ENCODE measurements around the gene ACMSD. TPM values are rescaled to one million over a fixed set of nuclear protein-coding genes. Genes with fewer than 3 reads are reported as not detected.
"Not testable (repeated sequence)": the region's sequence is repeated elsewhere in the genome, so short reads cannot be mapped to it uniquely, and the experiment has no call there.

Gene ACMSD
- polyA plus RNA-seq, 12 donors = 0.20 to 1.5 (median 0.79) TPM; not detected in 2

DNA sequence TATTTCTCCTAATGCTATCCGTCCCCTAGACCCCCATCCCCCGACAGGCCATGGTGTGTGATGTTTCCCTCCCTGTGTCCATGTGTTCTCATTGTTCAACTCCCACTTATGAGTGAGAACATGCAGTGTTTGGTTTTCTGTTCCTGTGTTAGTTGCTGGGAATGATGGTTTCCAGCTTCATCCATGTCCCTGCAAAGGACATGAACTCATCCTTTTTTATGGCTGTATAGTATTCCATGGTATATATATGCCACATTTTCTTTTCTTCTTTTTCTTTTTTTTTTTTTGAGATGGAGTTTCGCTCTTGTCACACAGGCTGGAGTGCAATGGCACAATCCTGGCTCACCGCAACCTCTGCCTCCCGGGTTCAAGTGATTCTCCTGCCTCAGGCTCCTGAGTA, 9.2 kb downstream of the ACMSD start:
- DNase-seq = not testable (repeated sequence)

DNA sequence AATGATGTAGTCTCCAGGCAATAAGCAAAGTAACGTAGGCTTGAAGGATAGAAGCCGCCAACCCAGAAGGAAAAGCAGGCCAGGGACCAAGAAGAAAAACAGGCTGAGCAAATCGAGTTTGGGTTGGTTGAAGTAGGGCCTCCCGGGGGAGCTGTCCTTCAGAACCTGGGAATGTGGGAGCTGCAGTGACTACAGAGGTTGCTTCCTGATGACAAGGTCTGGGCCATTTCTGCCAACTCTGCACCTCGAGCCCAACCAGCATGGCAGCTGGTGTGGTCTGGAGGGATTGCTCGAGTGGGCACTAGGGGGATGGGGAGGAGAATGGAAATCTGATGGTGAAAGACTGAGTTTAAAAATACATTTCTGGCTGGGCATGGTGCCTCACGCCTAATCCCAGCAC, 14.1 kb downstream of the ACMSD start:
- no peak for DNase-seq

DNA sequence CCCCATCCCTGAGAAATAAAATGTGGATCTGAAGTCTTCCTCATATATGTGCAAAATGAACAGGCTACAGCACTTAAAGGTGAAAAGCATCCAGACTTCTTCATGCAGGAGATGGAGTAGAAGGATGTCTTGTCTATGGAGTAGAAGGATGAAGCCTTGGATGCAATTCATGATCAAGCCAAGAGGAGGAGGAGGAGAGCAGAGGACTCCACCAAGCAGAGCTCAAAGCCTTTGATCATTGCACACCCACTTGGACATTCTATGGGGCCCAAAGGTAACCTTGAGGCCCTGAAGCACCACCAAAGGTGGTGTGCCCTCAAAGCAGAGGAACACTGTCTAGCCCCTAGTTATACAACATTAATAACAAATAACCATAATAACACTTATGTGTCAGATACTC, 17.3 kb downstream of the ACMSD start:
- DNase-seq = no peak

DNA sequence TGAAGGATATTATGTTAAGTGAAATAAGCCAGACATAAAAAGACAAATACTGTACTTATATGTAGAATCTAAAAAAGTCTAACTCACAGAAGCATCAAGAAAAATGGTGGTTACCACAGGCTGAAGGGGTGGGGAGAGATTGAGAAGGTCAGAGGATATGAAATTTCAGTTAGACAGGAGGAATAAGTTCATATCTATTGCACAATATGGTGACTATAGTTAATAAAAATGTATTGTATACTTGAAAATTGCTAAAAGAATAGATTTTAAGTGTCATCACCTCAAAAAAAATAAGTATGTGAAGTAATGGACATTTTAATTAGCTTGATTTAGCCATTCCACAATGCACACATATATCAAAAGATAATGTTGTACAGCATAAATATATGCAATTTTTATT, 19.8 kb downstream of the ACMSD start:
- DNase-seq = no peak

DNA sequence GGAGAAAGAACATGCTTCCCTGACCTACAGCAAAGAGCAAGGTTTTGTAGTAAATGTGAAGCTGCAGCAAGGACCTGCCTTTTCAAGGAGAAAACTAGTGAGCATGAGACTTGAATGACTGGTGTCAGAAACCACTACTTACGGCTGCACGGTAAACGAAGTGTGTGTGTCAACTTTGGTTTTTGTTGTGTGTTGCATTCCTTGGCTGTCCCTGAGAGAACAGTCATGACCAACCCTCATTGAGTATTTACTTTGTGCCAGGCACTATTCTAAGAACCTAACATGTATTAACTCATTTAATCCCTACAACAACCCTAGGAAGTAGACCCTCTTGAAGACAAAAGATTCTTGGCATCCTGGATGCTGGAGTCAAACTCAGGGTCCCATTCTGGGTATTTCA, 22.8 kb downstream of the ACMSD start:
- DNase-seq = no peak

DNA sequence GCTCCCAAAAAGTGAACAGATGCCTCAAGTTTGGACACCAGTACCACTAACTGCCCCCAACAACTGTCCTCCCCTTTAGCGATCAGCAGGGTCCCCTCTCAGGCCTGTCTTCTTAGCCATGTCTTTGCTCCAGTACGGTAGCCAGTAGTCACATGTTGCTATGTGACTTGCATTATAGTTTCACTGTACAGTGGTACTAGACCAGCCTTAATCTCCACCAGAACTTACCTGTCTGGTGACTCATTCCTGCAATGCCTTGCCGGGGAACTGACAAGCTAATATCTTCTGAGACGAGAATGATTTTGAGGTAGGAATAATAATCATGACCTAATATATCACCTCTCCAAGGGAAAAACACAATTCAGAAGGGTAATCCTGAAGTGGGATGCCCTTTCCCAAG, 23.7 kb downstream of the ACMSD start:
- DNase-seq = no peak

DNA sequence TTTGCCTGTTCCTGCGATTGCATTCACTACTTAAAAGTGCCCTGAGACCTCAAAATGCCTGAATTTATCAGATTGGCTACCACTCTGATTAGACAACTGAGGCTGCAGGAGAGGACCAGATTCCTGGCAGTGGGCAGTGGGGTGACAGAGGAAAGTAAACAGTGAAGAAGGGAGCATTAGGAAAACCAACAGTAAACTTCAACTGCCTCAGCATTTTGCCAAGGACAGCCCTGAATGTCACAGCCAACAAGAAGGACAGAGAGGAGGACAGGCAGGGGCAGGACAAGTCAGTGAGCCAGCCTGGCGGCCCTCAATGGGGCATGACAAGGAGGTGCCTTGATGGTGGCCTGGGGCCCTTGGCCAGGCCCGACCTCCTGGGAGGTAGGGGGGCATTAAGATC, 24.3 kb downstream of the ACMSD start:
- no peak for DNase-seq

DNA sequence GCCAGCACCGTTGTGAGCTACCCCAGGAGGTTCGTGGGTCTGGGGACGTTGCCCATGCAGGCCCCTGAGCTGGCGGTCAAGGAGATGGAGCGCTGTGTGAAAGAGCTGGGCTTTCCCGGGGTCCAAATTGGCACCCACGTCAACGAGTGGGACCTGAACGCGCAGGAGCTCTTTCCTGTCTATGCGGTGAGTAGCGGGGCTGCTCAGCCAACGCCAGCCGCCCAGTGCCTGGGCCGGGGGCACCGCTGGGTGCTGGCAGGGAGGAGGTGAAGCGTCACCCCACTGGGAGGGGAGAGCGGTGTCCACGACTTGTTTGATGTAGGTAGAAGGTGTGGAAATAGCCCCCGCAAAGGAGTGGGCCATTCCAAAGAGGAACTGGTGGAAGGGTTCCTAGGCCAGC, 25.0 kb downstream of the ACMSD start:
- no peak for DNase-seq

DNA sequence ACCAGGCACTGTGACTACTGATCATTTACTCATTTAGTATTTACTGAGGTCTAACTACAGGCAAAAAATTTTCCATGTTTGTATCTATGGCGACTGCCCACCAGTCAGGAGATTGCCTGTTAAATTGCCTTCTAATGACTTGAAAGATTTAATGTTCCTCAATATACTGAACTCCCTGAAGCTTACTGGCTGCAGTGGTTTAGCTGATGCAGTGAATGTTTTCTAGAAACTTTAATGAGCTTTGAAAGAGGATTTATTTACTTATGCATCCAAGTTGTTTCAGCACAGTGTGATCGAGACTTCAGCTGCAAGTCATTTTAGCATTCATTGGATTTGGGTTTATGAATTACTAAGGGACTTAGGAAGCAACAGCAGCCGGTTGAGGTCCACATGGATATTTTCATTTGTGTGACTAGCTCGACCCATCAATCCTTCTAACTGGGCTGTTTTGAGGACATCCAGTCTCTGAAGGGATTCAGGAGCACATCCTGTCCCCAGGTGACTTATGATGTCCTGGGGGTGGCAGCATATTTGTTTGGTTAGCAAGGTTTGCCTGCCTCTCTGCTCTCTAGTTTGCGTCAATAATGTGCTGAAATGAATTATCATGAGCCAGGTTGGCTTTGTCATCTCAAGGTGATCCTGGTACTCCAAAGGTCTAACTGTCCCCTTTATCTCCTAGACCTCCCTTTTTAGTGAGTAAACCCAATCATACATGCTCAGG, 26.8 kb downstream of the ACMSD start:
- no peak for DNase-seq

DNA sequence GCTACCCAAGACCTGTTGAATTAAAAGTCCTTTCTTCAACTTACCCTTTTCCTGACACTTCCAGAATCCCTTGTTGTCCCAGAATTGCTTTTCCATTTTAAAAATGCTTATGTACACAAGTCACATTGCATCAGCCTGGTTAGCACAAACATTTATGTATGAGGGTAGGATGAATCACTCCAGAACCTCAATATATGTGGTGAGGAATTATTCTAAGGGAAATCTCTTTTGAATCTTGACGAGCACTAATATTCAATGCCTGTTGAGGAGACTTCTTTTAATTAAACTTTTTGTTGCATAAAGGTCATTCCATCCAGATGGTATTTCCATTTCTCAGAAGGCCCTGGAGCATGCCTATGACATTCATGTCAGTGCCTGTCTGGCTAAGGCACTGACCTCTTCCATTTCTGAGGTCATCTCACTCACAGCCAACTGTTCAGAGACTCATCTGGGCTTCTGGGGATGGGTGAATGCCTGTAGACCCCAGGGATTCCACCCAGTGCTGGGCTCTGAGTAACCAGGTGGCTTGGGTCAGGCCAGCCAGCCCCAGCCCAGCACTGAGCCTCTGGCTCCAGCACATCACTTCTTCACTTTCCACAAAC, 28.2 kb downstream of the ACMSD start:
- no peak for DNase-seq

DNA sequence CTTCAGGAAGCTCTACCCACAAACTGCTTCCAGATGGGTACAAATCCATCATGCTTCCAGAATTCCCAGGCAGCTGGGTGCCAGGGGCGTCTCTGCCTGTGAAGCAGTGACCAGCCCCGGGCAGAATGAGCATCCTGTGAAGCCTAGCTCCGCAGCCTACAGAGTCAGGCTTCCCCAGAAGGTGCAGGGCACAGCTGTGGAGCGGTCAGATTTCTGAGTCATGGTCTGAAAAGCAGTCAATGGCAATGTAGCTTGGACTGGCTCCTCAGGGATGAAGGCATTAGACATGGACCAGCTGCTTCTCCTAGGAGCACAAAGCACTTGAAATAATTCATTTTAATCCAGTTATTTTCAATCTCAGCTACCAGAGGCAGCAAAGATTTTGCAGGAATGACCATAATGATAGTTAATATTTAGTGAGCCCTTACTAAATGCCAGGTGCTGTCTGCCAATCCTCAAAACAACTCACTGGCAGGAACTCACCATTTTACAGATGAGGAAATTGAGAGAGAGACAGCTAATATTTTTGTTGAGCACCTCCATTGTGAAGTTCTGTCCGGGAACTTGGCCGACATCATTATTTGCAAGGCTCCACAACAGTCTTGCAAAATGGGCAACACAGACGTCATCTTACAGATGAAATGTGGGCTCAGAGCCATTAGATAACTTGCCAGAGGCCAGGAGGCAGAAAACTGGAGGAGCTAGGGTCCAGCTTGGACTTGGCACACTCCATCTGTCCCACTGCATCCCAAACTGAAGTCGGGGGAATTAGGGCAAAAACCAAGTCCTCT, 31.7 kb downstream of the ACMSD start:
- peak; percentile 13 for DNase-seq

DNA sequence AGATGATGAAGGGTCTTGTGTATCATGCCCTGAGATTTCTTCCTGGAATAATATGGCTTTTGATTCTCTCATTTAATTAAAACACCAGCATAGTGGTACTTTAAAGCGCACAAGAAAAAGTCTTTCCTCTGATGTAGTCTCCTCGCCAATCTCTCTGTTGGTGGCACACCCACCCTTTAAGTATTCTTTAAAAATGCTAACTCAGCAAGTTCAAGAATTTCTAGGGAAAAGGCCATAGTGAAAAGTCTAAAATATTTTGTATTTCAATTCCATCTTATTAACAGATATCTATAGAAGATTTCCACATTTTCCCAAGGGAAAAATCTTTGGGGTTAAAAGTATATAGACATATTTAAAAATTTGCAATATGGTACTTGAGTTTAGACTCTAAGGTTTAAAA, 34.7 kb downstream of the ACMSD start:
- DNase-seq = no peak

DNA sequence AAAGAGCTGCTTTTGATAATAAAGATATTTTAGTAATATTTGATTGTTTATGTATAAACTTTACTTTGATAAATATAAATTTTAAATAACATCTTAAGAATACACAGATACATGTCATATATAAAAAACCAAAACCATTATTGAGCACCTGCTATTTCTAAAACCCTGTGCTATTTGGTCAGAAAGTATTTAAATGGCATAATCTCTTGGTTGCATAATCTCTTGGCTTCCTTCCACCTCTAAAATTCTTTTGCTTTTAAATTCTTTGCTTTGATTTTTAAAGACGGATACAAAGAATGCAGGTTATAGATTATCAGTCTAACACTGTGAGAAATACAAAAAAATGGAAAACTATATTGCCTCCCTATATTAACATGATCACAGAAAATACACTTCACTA, 36.9 kb downstream of the ACMSD start:
- no peak for DNase-seq

DNA sequence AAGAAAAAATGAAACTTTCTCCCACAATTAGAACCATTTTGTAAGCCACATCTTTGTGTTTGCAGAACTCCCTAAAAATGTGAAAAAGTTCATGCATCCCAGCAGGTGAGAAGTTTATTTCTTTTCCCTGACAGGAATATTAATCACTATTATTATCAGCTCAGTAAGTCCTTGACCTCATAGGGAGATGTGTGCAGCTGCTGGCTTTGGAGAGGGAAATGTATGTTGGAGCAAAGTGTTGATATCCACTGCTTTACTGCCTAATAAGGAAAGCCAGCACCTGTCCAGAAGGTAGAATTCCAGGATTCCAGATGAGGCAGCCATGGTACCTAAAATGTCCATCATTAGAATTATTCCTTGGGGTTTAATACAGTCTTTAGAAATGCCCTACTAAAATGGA, 44.4 kb downstream of the ACMSD start:
- no peak for DNase-seq

DNA sequence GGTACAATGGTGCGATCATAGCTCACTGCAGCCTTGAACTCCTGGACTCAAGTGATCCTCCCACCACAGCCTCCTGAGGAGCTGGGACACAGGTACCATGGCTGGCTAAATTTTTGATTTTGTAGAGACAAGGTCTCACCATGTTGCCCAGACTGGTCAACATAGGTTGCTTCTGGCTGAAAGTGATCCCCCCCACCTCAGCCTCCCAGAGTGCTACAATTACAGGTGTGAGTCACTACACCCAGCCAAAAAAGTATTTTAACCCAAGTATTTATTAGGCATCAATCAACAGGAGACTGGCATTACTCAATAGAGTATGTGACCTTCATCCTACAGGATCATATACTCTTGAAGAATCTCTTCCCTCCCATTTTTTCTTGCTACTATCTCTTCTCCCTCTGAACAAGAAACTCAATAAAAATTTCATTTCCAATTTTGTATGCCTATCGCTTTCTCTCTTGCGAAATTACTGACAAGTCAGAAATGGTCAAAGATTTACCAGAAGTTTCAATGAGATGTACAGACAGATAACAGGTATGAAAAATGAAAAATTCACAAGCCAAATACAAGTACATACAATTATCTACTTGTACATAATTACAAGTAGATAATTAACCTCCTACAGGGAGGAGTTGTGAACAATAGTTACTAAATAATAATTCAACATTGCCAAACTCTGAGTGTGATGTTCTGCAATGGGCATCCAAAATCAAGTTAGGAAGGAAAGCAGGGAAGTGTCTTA, 45.3 kb downstream of the ACMSD start:
- DNase-seq = no peak

DNA sequence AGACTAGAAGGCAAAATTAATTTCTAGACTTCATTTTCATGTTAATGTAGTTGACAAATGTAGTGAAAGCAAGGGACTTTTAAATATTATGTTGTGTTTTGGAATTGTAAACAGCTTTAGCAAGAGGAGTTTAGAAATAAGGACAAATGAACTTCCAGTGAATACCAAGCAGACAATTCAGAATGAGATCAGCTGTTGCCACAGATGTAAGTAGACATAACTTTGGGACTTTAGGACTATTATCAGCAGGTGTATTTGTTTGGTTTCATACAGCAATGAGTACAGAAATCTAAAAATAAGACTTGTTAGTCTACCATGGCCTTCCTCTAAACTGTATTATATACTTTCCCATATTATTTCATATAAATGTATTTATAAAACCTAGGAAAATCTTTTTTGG, 46.0 kb downstream of the ACMSD start:
- no peak for DNase-seq

DNA sequence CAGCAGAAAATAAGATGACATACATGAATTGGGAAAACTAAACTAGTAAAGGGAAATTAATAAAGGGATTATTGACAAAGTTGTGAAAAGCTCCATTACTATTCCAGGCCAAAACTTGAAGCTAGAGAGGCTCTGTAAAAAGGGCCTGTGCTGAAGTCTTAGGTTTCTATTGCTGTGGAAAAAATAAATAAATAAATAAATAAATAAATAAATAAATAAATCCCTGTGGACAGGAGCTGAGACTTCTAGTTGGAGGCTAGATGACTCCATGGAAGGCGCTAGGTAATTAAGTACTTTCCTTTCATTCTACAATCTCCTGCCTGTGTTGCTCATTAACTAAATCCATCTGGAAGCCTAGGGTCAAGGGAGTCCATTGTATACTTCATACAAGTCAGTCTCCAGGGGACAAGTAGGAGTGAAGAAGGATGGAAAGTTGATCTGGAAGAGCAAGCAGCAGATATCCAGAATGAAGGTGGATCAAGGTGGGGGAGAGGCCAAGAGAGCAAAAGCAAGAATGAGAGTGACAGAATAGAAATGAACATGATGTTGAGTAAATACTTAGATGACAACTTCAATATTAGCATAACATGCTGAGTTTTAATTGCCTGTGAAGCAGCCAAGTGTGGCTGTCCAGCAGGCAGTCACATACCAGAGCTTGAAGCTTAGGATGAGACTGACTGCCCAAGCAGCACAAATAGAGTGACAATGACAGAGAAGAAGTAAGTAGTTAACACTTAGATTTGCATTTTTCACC, 54.0 kb downstream of the ACMSD start:
- DNase-seq = no peak

DNA sequence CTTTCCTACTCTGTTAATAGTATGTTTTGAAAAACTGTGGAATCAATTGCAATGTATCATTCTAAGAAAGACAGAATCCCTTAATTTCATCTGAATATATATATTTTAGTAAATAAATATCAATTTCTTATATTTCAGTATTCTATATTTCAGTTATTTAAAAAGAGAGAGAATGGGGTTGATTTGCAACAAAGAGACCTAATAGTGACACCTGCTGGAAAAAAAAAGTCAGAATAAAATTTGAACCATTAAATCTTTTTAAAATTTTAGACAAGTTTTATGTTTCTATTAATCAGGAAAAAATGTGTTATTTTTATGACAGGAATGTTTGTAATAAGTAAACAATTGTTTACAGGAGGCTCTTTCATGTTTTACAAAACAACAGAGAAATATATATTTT, 59.5 kb downstream of the ACMSD start:
- no peak for DNase-seq

DNA sequence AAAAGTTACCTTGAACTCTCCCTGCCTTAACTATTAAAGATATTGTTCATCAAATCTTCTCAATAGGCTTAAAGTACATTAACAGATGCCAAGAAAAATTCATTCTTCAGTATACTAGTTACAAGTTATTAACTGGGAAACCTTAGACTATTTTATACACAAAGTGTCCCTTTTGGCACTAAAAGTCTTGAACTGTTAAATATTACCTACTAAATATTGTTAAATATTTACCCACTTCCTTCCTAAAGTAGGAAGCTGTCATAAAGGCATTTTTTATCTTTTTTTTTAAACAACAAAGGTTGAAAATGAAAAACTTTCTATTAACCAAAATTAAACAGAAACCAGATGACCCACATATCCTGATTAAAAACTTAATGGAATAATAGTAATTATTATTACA, 60.8 kb downstream of the ACMSD start:
- DNase-seq = no peak

DNA sequence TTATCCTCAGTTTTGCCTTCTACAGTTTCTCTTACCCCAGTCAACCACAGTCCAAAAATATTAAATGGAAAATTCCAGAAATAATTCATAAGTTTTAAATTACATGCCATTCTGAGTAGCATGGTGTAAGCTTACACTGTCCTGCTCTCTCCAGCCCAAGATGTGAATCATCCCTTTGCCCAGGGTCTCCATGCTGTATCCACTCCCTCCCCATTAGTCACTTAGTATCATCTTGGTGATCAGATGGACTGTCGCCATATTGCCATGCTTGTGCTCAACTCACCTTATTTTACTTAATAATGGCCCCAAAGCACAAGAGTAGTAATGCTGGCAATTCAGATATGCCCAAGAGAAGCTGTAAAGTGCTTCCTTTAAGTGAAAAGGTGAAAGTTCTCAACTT, 61.7 kb downstream of the ACMSD start:
- no peak for DNase-seq

DNA sequence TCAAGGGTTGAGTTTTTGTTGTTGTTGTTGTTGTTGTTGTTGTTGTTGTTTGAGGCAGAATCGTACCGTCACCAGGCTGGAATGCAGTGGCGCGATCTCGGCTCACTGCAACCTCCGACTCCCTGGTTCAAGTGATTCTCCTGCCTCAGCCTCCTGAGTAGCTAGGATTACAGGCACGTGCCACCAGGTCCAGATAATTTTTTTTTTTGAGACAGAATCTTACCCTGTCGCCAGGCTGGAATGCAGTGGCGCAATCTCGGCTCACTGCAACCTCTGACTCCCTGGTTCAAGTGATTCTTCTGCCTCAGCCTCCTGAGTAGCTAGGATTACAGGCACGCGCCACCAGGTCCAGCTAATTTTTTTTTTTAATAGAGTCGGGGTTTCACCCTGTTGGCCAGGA, 65.3 kb downstream of the ACMSD start:
- not testable (repeated sequence) for DNase-seq

DNA sequence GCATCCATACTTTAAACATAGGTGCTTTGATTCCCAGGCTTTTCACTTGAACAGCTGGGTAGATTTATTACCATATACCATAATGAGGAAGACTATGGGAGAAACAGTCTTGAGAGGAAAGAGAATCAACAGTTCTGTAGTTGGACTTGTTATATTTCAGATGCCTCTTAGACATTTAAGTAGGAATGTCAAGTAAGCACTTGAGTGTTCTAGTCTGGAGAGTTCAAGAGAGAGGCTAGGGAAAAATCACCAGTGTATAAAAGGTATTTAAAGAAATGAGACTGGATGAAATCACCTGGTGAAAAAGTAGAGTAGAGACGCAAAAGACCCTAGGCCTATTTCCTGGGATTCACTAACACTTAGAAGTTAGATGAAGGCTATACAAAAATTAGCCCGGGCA, 66.8 kb downstream of the ACMSD start:
- no peak for DNase-seq

All from muscle of arm (tissue), 12 donors.